Measurements from ENCODE around the gene QSOX2.

The QSOX2 gene

DNA sequence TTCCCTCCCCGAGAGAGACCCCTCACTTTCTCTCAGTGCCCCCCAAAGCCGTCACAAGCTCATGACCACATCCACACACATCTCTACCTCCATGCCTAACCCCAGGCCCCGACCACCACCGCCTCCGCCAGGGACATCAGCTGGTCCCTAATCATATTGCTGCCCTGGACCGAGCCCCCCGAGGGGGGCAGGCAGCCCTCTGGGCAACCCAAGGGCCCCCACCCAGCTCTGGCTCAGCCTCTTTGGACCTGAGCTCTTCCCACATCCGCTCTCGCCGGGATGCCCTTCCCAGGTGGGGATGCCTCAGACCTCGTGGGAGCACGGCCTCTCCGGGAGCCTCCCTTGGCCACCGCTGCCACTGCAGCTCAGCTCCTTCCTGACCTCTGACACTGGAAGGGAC is 59.2 kb downstream of the QSOX2 start:
- no peak for DNase-seq (ENCODE audit: low read depth)
- H3K4me3 ChIP-seq (ENCODE audit: low read length), result no peak overlapping the region
- TF ChIP-seq, protein P1, sequence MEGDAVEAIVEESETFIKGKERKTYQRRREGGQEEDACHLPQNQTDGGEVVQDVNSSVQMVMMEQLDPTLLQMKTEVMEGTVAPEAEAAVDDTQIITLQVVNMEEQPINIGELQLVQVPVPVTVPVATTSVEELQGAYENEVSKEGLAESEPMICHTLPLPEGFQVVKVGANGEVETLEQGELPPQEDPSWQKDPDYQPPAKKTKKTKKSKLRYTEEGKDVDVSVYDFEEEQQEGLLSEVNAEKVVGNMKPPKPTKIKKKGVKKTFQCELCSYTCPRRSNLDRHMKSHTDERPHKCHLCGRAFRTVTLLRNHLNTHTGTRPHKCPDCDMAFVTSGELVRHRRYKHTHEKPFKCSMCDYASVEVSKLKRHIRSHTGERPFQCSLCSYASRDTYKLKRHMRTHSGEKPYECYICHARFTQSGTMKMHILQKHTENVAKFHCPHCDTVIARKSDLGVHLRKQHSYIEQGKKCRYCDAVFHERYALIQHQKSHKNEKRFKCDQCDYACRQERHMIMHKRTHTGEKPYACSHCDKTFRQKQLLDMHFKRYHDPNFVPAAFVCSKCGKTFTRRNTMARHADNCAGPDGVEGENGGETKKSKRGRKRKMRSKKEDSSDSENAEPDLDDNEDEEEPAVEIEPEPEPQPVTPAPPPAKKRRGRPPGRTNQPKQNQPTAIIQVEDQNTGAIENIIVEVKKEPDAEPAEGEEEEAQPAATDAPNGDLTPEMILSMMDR (conservative IDR thresholded peaks at IDR 0.05; ENCODE audit: low read length), result no peak

DNA sequence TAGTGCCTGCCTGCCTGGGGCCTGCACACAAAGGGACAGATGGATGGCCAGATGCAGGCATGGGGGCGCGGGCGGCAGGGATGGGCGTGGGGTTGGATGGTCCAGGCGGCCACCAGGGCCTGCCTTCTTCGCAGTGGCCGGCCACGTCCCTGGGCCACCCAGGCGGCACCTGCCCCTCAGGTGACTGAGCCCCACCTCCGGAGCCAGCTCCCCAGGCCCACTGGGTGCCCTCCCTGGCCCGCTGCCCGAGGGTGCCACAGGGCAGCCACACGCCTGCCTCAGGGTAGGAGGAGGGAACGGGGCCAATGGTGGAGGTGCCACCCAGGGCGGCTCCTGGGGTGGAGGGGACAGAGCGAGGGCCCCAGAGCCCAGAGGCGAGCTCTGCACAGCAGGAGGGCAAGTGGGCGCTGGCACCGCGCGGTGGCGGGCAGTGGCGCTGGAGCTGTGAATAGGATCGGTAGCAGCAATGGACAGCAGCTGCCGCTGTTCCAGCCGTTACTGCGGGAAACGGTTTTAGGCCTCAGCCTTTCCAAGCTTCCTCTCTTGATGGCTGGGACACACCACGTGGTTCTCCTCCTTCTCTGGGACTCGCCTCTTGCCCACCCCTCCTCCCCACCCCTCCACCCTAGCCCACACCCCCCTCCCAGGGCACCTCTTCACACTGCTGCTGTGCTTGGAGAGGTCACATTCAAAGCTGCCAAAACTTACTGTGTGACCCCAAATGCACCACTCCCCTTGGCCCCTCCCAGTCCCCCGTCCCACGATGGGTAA is 59.8 kb downstream of the QSOX2 start:
- no peak overlapping the region for H3K4me3 ChIP-seq (ENCODE audit: low read length)
- no peak for DNase-seq (ENCODE audit: low read depth)
- TF ChIP-seq, protein P1 (conservative IDR thresholded peaks at IDR 0.05; ENCODE audit: low read length), result no peak

DNA sequence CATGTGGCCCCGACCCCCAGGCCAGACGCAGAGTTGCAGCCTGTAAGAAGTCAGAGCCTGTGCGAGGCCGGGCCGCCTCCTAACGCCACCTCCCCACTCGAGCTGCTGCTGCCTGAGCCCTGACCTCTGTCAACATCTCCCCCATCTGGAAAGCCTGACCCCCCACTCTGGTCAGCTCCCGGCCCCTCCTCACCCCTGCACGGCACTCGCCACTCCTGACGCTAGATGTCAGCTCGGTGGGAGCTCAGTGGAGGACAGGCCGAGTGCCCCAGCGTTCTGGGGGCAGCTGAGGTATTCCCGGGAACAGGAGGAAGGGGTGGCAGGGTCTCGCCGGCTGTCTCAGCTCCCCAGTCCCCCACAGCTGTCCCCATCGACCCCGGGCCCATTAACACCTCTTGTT is 60.5 kb downstream of the QSOX2 start:
- TF ChIP-seq, protein P1 (conservative IDR thresholded peaks at IDR 0.05; ENCODE audit: low read length), result no peak

DNA sequence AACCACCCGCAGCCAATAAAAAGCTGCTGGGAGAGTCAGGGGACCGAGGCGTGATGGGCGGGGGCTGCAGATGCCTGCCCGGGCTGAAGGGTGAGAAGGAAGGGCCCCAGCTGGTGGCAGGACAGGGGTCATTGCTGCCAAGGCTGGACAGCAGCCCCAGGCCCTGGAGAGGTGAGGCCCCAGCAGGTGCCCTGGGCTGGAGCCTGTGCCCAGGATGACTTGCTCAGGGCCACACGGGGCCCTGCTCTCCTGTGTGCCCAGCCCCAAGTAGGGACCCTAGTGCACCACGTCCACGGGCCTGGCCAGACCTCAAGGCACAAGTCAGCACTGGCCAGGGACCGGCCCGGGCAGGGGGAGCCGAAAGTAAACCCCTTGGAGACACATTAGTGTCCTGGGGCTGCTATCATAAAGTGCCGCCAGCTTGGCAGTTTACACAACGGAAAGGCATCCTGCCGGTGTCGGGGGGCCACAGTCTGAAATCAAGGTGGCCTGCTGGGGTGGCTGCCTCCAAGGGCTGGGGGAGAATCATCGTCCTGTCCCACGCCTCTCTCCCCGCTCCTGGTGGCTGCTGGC is 62.7 kb downstream of the QSOX2 start:
- DNase-seq (ENCODE audit: low read depth), result no peak
- H3K4me3 ChIP-seq (ENCODE audit: low read length), result no peak overlapping the region
- TF ChIP-seq, protein P1 (conservative IDR thresholded peaks at IDR 0.05; ENCODE audit: low read length), result no peak

More for the DNA sequence above, 60.5 kb downstream of the QSOX2 start:
- H3K4me3 ChIP-seq (ENCODE audit: low read length), result no peak overlapping the region
- DNase-seq (ENCODE audit: low read depth), result no peak

DNA sequence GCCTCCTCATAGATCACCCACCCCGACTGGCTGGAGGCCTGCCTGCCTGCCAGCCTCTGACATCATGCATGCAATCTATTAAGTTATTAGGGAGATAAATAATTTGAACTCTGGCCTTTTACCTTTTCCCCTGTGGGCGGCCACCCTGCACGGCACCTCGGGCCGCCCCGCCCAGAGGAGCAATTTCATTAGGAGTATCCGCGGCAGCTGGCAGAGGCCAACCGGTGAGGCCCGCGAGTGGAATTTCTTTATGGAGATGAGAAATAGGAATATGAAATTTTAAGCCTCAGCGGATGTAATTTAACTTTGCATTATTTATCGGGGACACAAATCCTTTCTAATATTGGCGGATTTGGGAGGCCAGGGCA is 63.2 kb downstream of the QSOX2 start:
- TF ChIP-seq, protein P1 (conservative IDR thresholded peaks at IDR 0.05; ENCODE audit: low read length), result no peak

DNA sequence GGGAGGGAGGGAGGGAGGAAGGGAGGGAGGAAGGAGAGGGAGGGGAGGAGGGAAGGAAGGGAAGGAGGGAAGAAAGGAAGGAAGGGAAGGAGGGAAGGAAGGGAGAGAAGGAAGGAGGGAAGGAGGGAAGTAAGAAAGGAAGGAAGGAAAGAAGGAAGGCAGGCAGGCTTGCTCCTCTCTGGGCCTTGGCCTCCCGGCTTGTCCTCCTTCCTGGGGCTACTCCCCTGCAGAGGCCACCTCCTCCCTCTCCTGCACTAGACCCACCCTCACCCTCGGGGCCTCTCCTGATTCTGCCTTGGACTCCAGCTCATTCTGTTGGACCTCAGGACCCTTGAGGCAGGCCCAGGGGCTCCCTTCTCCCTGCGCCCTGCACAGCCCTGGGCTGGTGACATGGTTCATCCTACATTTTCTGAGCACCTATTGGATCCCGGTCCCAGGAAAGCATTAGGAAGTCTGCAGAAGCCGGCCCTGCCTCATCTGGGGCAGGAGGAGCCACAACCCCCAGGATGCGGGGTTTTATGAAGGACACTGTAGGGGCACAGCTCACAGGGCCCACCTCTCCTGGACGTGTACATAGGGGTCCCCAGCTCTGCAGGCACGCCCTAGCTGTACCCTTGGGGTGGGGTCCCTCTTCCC is 63.7 kb downstream of the QSOX2 start:
- no peak overlapping the region for H3K4me3 ChIP-seq (ENCODE audit: low read length)
- DNase-seq (ENCODE audit: low read depth), result no peak
- TF ChIP-seq, protein P1 (conservative IDR thresholded peaks at IDR 0.05; ENCODE audit: low read length), result no peak

More for the DNA sequence above, 63.2 kb downstream of the QSOX2 start:
- H3K4me3 ChIP-seq (ENCODE audit: low read length), result no peak overlapping the region
- no peak for DNase-seq (ENCODE audit: low read depth)

DNA sequence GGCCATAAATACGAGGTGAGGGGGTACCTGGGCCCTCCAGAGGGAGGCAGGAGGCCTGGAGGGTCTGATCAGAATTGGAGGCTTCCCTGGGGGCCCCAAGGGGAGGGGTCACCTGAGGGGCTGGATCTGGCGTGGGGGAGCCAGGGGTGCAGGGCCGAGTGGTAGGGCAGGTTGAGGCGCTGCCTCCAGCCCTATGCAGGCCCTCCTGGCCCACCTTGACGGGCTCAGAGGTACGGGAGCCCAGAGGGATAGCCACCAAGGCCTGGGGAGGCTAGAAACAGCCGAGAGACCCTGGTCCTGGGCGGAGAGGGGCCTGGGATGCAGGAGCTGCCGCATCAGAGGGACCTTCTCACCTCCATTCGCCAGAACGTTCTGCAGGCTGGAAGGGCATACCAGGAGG is 65.0 kb downstream of the QSOX2 start:
- DNase-seq (ENCODE audit: low read depth), result no peak
- TF ChIP-seq, protein P1 (conservative IDR thresholded peaks at IDR 0.05; ENCODE audit: low read length), result no peak

More for the DNA sequence above, 65.0 kb downstream of the QSOX2 start:
- no peak overlapping the region for H3K4me3 ChIP-seq (ENCODE audit: low read length)
